Type B pancreatic cell (in vitro differentiated cells): ENCODE results near the gene KIDINS220. TPM values are rescaled to one million over a fixed set of nuclear protein-coding genes. Genes with fewer than 3 reads are reported as not detected.

Experiments used
- DNase-seq: peaks from one replicate; pipeline ENCODE4 v3.0.0; 2021; ENCODE audit warnings: mixed read lengths; ENCODE audit not compliant: unreplicated experiment; ENCODE audit errors: extremely low spot score
- H3K27ac Mint-ChIP-seq: 2 replicates; pipeline ENCODE4 v1.8.0; 2021; ENCODE audit warnings: mild to moderate bottlenecking, mixed read lengths
- H3K27me3 Mint-ChIP-seq: 2 replicates; pipeline ENCODE4 v1.8.0; 2021; ENCODE audit warnings: mixed read lengths
- H3K36me3 Mint-ChIP-seq: 2 replicates; pipeline ENCODE4 v1.8.0; 2021; ENCODE audit warnings: mixed read lengths
- H3K4me1 Mint-ChIP-seq: one replicate; pipeline ENCODE4 v1.8.0; 2021; ENCODE audit warnings: mixed read lengths; ENCODE audit not compliant: unreplicated experiment
- H3K4me3 Mint-ChIP-seq: 2 replicates; pipeline ENCODE4 v1.8.0; 2021; ENCODE audit warnings: mild to moderate bottlenecking, mixed read lengths
- H3K9me3 Mint-ChIP-seq: 2 replicates; pipeline ENCODE4 v1.8.0; 2021; ENCODE audit warnings: mixed read lengths
- total RNA-seq: library from RNA; stranded (reverse); gene quantifications from 2 replicates; pipeline ENCODE4 v1.2.1, GENCODE V29; 2021; ENCODE audit warnings: low replicate concordance
- TF ChIP-seq, protein P1 (sequence below): fragments of 200-600 bp; sonication (generic); conservative IDR thresholded peaks from 2 replicates; pipeline ENCODE4 v1.5.0; 2021; ENCODE audit warnings: antibody characterized with exemption, mild to moderate bottlenecking

KIDINS220 gene
- total RNA-seq, 1 donor from 2014 or later: 73.1 TPM

DNA sequence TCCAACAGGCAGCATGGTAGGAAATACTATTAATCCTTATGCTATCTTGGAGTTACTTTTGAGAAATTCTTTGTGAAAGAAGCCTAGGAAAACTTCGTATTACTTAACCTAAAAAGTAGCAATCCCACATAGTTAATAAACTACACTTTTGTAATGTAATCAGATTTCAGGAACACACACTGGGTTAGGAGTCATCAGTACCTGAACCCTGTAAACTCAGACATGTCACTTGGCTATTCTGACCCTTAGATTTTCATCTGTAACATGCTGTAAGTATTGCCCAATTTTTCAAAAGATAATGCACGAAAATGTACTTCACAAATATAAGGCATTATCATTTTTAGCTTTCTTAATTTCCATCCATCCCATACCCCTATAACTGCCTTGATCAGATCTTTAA is 39.0 kb downstream of the KIDINS220 start:
- H3K27ac Mint-ChIP-seq: no peak overlapping the region

DNA sequence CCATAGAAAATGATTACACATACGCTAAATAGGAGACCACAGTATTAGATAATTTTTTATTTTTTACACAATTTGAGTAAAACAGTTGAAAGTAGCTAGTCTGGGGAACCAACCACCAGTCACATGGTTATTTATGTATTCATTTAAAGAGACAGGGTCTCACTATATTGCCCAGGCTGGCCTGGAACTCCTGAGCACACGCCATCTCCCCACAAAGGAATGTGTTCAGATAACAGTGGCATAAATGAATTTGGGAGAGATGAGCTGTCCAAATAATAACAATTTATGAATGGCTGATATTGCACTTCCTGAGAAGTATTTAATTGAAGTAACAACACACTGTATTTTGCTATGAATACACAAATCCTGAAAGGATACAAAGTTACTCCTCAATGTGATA is 39.7 kb downstream of the KIDINS220 start:
- Mint-ChIP-seq H3K4me1 (no peaks in the 10 kb centered on the region), H3K36me3 (peaks cover 47% of the 10 kb centered on the region), H3K27ac (no peak overlapping the region), H3K9me3 (no peaks in the 10 kb centered on the region), H3K27me3 (no peaks in the 10 kb centered on the region), H3K4me3 (no peak overlapping the region)
- TF ChIP-seq, protein P1, sequence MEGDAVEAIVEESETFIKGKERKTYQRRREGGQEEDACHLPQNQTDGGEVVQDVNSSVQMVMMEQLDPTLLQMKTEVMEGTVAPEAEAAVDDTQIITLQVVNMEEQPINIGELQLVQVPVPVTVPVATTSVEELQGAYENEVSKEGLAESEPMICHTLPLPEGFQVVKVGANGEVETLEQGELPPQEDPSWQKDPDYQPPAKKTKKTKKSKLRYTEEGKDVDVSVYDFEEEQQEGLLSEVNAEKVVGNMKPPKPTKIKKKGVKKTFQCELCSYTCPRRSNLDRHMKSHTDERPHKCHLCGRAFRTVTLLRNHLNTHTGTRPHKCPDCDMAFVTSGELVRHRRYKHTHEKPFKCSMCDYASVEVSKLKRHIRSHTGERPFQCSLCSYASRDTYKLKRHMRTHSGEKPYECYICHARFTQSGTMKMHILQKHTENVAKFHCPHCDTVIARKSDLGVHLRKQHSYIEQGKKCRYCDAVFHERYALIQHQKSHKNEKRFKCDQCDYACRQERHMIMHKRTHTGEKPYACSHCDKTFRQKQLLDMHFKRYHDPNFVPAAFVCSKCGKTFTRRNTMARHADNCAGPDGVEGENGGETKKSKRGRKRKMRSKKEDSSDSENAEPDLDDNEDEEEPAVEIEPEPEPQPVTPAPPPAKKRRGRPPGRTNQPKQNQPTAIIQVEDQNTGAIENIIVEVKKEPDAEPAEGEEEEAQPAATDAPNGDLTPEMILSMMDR: no peak
- DNase-seq: no peak

More for the DNA sequence above, 39.0 kb downstream of the KIDINS220 start:
- no peak overlapping the region for H3K4me3 Mint-ChIP-seq
- peaks cover 51% of the 10 kb centered on the region for H3K36me3 Mint-ChIP-seq
- H3K27me3 Mint-ChIP-seq: no peaks in the 10 kb centered on the region
- no peak for DNase-seq
- no peaks in the 10 kb centered on the region for H3K4me1 Mint-ChIP-seq
- TF ChIP-seq, protein P1: no peak
- H3K9me3 Mint-ChIP-seq: no peaks in the 10 kb centered on the region

DNA sequence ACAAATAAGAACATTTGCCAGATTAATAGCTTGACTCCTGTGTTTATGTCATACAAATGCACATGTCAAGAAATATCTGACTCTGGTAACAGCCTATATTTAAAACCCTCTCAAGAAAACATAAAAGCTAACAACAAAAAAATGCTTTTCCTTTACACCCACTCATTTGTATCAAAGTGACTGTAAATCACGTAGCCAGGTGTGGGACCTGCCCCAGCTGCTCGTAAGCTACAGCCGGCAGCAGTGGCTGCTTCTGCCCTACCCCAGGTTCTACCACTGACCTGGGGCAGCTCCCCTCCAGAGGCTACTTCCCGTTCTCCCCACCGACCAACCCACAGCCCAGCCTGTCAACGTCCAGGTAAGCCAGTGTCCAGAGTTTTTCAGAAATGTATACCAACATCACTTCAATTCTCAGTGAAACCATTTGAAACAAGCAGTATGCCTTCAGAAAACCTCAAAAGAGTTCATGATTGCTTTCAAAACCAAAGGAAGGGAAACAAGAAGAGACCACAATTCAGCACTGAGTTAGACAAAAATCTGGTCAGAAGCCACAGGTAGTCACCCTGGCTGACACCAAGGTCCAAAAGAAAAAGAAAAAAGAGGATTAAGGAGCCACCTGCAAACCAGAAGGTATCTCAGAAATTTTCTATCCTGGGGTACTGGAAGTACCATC is 40.4 kb downstream of the KIDINS220 start:
- no peak for DNase-seq
- H3K27ac Mint-ChIP-seq: no peak overlapping the region
- no peaks in the 10 kb centered on the region for H3K4me1 Mint-ChIP-seq
- H3K27me3 Mint-ChIP-seq: no peaks in the 10 kb centered on the region
- TF ChIP-seq, protein P1: no peak
- peaks cover 43% of the 10 kb centered on the region for H3K36me3 Mint-ChIP-seq
- no peaks in the 10 kb centered on the region for H3K9me3 Mint-ChIP-seq
- H3K4me3 Mint-ChIP-seq: no peak overlapping the region

DNA sequence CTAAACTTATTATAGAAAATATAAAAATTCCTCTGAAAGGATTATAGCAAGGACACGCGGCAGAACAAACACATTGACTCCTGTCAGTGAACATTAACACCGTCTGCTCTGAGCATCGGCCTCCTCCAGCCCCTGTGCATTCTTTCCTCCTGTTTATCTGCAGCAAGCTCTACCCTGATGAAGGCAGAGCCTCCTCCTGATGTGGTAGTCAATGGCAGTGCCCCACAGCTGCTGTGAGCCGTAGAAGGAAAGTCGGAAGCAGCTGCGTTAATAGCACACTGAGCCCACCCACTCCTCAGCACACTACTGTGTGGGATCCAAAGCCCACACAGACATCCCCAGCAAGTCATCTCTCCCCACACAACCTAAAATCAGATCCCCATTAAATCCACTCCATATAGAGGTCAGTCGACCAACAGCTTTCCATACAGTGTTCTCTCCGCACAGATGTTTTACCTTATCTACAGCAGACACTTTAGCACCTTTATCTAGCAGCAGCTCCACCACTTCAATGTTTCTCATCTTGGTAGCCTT is 41.0 kb downstream of the KIDINS220 start:
- H3K27ac Mint-ChIP-seq: no peak overlapping the region
- no peaks in the 10 kb centered on the region for H3K4me1 Mint-ChIP-seq
- TF ChIP-seq, protein P1: no peak
- no peak overlapping the region for H3K4me3 Mint-ChIP-seq
- no peak for DNase-seq
- peaks cover 37% of the 10 kb centered on the region for H3K36me3 Mint-ChIP-seq
- H3K27me3 Mint-ChIP-seq: no peaks in the 10 kb centered on the region
- no peaks in the 10 kb centered on the region for H3K9me3 Mint-ChIP-seq

DNA sequence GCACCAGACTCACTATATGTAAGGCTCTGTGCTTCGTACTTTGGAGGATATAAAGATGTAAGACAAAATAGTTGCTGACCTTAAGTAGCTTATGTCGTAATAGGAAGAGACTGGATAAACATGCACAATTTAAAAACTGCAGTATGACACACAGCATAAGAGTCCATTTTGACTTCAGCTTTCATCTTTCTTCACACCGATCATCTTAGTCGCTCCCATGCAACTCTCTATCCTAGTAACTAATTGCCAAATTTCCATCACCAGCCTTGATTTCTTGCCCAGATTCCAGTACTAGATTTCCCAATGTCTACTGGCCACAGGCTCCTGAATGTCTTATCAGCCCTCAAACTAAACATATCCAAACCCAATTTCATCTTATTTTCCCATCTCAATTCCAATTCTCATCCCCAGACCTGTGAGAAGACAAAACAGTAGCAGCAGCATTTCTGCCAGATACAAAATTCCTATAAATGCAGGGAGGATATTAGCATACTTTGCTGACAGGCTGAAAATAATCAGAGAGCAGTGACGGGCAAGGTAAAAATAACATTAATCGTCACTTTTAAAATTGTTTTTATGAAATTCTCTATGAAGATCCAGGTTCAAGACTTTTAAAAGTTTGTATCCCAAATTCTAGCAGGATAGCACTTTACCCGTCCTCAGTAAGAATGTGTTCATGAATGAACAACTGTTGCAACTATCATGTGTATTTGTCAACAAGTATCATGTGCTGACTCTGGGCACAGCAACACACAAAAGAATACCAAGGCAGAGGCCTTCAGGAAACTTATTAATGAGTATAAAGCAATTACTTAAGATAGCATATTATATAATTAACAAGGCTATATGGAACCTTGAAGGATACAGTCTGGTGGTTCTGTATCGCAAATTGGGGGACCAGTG is 42.2 kb downstream of the KIDINS220 start:
- H3K4me3 Mint-ChIP-seq: no peak overlapping the region
- TF ChIP-seq, protein P1: no peak
- H3K9me3 Mint-ChIP-seq: no peaks in the 10 kb centered on the region
- H3K4me1 Mint-ChIP-seq: no peaks in the 10 kb centered on the region
- H3K36me3 Mint-ChIP-seq: peaks cover 35% of the 10 kb centered on the region
- H3K27ac Mint-ChIP-seq: no peak overlapping the region
- H3K27me3 Mint-ChIP-seq: no peaks in the 10 kb centered on the region
- DNase-seq: no peak
